ENCODE results near the gene GLCCI1.
"Not testable (repeated sequence)": the region's sequence is repeated elsewhere in the genome, so short reads cannot be mapped to it uniquely, and the experiment has no call there.

The GLCCI1 gene

DNA sequence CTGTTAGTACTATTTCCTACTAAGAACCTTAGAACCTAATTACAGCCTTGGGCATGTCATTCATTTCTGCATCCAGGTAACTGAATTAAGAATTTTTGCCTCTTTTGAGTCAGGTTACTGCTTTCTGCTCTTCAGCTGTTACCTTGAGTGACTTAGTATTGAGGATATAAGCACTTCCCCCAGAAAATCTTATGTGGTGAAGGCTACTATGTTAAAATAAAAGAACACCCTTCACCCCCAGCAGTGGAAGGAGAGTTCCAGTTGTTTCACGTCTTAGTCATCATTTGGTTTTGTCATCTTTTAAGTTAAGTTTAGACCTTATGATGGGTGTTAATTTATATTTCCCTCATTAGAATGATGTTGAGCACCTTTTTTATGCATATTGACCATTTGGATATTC is 82.8 kb downstream of the GLCCI1 start:
- no peak for DNase-seq
- Mint-ChIP-seq H3K36me3 (ENCODE audit: insufficient read depth) (peaks cover 14% of the 10 kb centered on the region), H3K4me3 (no peak overlapping the region), H3K4me1 (ENCODE audit: low read depth in 2 of 2) (peaks cover 11 to 38% of the 10 kb centered on the region in 2 donors), H3K9me3 (no peaks in the 10 kb centered on the region), H3K27me3 (no peaks in the 10 kb centered on the region), H3K27ac (peak overlapping the region in 1 of 2 donors; percentile 68)
- no peak for ATAC-seq (replicated peaks)

- DNase-seq (no peak), ATAC-seq (replicated peaks) (no peak)
- H3K27me3 Mint-ChIP-seq: no peaks in the 10 kb centered on the region
- peaks cover 19% of the 10 kb centered on the region for H3K36me3 Mint-ChIP-seq (ENCODE audit: insufficient read depth)
- H3K27ac Mint-ChIP-seq: peak overlapping the region in 1 of 2 donors; percentile 68
- H3K9me3 Mint-ChIP-seq: no peaks in the 10 kb centered on the region
- no peak overlapping the region for H3K4me3 Mint-ChIP-seq
- H3K4me1 Mint-ChIP-seq (ENCODE audit: low read depth in 2 of 2): peaks cover 11 to 34% of the 10 kb centered on the region in 2 donors
These were observed 83.4 kb downstream of the GLCCI1 start for GRCh38 chr7:8051998-8052397.

GRCh38 chr7:8052824-8053223 is 84.2 kb downstream of the GLCCI1 start:
- no peaks in the 10 kb centered on the region for H3K27me3 Mint-ChIP-seq
- no peaks in the 10 kb centered on the region for H3K9me3 Mint-ChIP-seq
- peaks cover 22% of the 10 kb centered on the region for H3K36me3 Mint-ChIP-seq (ENCODE audit: insufficient read depth)
- H3K27ac Mint-ChIP-seq: peak overlapping the region in 1 of 2 donors; percentile 68
- H3K4me3 Mint-ChIP-seq: no peak overlapping the region
- peaks cover 11 to 32% of the 10 kb centered on the region in 2 donors for H3K4me1 Mint-ChIP-seq (ENCODE audit: low read depth in 2 of 2)
- no peak for DNase-seq
- ATAC-seq (replicated peaks): no peak

DNA sequence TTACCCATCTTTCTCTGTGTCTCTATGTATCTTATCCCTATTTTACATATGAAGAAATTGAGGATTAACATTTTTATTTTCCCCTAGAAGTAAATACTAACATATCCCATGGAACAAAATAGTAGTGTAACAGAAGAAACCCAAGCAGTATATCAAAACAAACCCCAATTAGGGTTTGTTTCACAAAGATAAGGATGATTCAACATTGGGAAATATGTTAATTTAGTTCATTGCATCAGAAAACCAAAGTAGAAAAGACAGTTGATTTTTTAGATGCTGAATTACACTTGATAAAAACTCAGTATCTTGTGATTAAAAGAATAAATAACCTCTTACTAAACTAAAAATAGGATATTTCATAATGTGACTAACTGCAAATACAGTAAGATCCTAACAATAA is 87.8 kb downstream of the GLCCI1 start:
- ATAC-seq (replicated peaks) (no peak), DNase-seq (no peak)
- Mint-ChIP-seq H3K4me3 (no peak overlapping the region), H3K27ac (no peak overlapping the region), H3K9me3 (no peaks in the 10 kb centered on the region), H3K27me3 (no peaks in the 10 kb centered on the region), H3K4me1 (ENCODE audit: low read depth in 2 of 2) (peaks cover 4 to 14% of the 10 kb centered on the region in 2 donors), H3K36me3 (ENCODE audit: insufficient read depth) (peaks cover 36% of the 10 kb centered on the region)

GRCh38 chr7:8057566-8057965 is 89.0 kb downstream of the GLCCI1 start:
- DNase-seq (no peak), ATAC-seq (replicated peaks) (no peak)
- Mint-ChIP-seq H3K4me1 (ENCODE audit: low read depth in 2 of 2) (peaks cover 2 to 3% of the 10 kb centered on the region in 2 donors), H3K4me3 (no peak overlapping the region), H3K9me3 (no peaks in the 10 kb centered on the region), H3K27me3 (no peaks in the 10 kb centered on the region), H3K27ac (no peak overlapping the region), H3K36me3 (ENCODE audit: insufficient read depth) (peaks cover 41% of the 10 kb centered on the region)

DNA sequence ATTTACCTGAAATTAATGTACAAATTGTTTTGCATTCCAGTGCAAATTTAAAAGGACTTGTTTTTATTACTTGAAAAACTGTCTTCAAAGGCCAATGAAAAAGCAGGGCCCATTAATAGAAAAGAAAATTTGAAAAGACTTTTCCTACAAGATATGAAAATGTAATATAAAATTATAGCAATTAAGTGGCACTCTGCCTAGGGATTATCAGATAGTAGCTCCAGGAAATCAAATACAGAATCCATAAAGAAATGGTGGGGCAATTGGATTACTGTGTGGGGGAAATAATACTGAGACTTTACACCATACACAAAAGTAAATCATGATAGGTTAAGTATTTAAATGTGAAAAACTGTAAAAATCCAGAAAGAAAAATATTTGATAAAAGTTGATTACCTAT is 89.7 kb downstream of the GLCCI1 start:
- Mint-ChIP-seq H3K4me3 (no peak overlapping the region), H3K4me1 (ENCODE audit: low read depth in 2 of 2) (peaks cover under 1 to 1% of the 10 kb centered on the region in 2 donors), H3K27me3 (no peaks in the 10 kb centered on the region), H3K36me3 (ENCODE audit: insufficient read depth) (peaks cover 45% of the 10 kb centered on the region), H3K27ac (no peak overlapping the region), H3K9me3 (no peaks in the 10 kb centered on the region)
- no peak for DNase-seq
- no peak for ATAC-seq (replicated peaks)

DNA sequence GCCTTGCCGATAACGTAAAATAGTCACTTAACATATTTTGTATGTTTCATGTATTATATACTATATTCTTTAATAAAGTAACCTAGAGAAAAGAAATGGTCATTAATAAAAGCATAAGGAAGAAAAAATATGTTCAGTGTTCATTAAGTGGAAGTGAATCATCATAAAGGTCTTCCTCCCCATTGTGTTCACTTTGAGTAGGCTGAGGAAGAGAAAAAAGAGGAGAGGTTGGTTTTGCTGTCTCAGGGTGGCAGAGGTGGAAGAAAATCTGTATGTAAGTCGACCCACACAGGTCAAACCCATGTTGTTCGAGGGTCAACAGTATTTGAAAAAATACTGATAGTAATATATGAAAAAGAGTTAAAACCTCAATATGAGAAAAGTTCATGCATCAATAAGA is 90.3 kb downstream of the GLCCI1 start:
- Mint-ChIP-seq H3K4me3 (no peak overlapping the region), H3K36me3 (ENCODE audit: insufficient read depth) (peaks cover 49% of the 10 kb centered on the region), H3K27me3 (no peaks in the 10 kb centered on the region), H3K9me3 (no peaks in the 10 kb centered on the region), H3K4me1 (ENCODE audit: low read depth in 2 of 2) (peaks cover 6% of the 10 kb centered on the region in 2 donors), H3K27ac (peak overlapping the region in 1 of 2 donors; percentile 62)
- ATAC-seq (replicated peaks) (no peak), DNase-seq (no peak)

DNA sequence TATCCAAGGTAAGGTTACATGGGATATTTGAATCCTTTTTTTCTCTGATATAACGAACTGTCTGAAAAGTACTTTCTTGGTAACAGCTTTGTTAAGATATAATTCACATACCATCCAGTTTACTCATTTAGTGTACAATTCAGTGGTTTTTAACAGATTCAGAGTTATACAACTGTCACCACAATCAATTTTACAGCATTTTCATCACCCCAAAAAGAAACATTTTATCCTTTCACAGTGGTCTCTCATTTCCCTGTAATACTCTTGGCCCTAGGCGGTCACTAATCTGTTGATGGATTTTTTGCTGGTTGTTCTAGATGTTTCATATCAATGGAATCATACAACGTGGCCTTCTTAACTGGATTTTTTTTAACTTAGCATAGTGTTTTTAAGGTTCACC is 91.6 kb downstream of the GLCCI1 start:
- peaks cover 48% of the 10 kb centered on the region for H3K36me3 Mint-ChIP-seq (ENCODE audit: insufficient read depth)
- no peak for DNase-seq
- H3K4me1 Mint-ChIP-seq (ENCODE audit: low read depth in 2 of 2): peaks cover 13 to 17% of the 10 kb centered on the region in 2 donors

DNA sequence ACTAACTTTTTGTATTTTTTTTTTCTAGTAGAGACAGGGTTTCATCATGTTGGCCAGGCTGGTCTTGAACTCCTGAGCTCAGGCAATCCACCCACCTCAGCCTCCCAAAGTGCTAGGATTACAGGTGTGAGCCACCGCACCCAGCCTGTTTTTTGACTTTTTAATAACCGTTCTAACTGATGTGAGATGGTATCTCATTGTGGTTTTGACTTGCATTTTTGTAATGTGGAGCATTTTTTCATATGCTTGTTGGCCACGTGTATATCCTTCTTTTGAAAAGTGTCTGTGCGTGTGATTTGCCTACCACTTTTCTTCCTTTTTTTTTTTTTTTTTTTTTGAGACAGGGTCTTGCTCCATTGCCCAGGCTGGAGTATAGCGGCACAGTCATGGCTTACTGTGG is 94.7 kb downstream of the GLCCI1 start:
- not testable (repeated sequence) for H3K9me3 Mint-ChIP-seq; H3K27me3 Mint-ChIP-seq; ATAC-seq (replicated peaks); DNase-seq
- H3K4me3 Mint-ChIP-seq: peak overlapping the region in 1 of 2 donors; percentile 29
- peaks cover 32 to 43% of the 10 kb centered on the region in 2 donors for H3K4me1 Mint-ChIP-seq (ENCODE audit: low read depth in 2 of 2)
- peaks cover 28% of the 10 kb centered on the region for H3K36me3 Mint-ChIP-seq (ENCODE audit: insufficient read depth)
- peak overlapping the region in 1 of 2 donors; percentile 79 for H3K27ac Mint-ChIP-seq

More for the DNA sequence above, 91.6 kb downstream of the GLCCI1 start:
- Mint-ChIP-seq H3K27ac (no peak overlapping the region), H3K4me3 (no peak overlapping the region), H3K27me3 (no peaks in the 10 kb centered on the region), H3K9me3 (no peaks in the 10 kb centered on the region)
- no peak for ATAC-seq (replicated peaks)

DNA sequence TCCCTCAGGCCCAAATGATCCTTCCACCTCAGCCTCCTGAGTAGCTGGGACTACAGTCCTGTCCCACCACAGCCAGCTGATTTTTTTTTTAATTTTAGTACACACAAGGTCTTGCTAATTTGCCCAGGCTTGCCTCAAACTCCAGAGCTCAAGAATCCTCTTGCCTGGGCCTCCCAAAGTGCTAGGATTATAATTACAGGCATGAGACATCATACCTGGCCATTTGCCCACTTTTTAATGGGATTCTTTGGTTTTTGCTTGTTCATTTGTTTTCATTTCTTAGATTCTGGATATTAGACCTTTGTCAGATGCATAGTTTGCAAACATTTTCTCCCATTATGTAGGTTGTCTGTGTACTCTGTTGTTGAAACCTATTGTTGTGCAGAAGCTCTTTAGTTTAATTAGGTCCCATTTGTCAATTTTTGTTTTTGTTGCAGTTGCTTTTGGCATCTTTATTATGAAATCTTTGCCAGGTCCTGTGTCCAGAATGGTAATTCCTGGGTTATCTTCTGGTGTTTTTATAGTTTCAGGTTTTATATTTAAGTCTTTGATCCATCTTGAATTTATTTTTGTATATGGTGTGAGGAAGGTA is 95.2 kb downstream of the GLCCI1 start:
- DNase-seq: no peak
- peaks cover 37 to 48% of the 10 kb centered on the region in 2 donors for H3K4me1 Mint-ChIP-seq (ENCODE audit: low read depth in 2 of 2)
- peak overlapping the region; percentile 18 to 29 for H3K4me3 Mint-ChIP-seq
- no peak for ATAC-seq (replicated peaks)
- peak overlapping the region in 1 of 2 donors; percentile 79 for H3K27ac Mint-ChIP-seq
- H3K9me3 Mint-ChIP-seq: no peaks in the 10 kb centered on the region
- H3K36me3 Mint-ChIP-seq (ENCODE audit: insufficient read depth): peaks cover 28% of the 10 kb centered on the region
- no peaks in the 10 kb centered on the region for H3K27me3 Mint-ChIP-seq

GRCh38 chr7:8064828-8065227 is 96.2 kb downstream of the GLCCI1 start:
- no peak for ATAC-seq (replicated peaks)
- Mint-ChIP-seq H3K27ac (no peak overlapping the region), H3K36me3 (ENCODE audit: insufficient read depth) (peaks cover 34% of the 10 kb centered on the region), H3K4me3 (no peak overlapping the region), H3K9me3 (no peaks in the 10 kb centered on the region), H3K27me3 (no peaks in the 10 kb centered on the region), H3K4me1 (ENCODE audit: low read depth in 2 of 2) (peaks cover 42 to 57% of the 10 kb centered on the region in 2 donors)
- DNase-seq: no peak

- H3K27me3 Mint-ChIP-seq: no peaks in the 10 kb centered on the region
- no peak for ATAC-seq (replicated peaks)
- H3K9me3 Mint-ChIP-seq: no peaks in the 10 kb centered on the region
- H3K4me1 Mint-ChIP-seq (ENCODE audit: low read depth in 2 of 2): peaks cover 42 to 57% of the 10 kb centered on the region in 2 donors
- H3K27ac Mint-ChIP-seq: peak overlapping the region in 1 of 2 donors; percentile 4
- H3K4me3 Mint-ChIP-seq: no peak overlapping the region
- DNase-seq: no peak
- H3K36me3 Mint-ChIP-seq (ENCODE audit: insufficient read depth): peaks cover 33% of the 10 kb centered on the region
These were observed 96.8 kb downstream of the GLCCI1 start for GRCh38 chr7:8065356-8065813.

DNA sequence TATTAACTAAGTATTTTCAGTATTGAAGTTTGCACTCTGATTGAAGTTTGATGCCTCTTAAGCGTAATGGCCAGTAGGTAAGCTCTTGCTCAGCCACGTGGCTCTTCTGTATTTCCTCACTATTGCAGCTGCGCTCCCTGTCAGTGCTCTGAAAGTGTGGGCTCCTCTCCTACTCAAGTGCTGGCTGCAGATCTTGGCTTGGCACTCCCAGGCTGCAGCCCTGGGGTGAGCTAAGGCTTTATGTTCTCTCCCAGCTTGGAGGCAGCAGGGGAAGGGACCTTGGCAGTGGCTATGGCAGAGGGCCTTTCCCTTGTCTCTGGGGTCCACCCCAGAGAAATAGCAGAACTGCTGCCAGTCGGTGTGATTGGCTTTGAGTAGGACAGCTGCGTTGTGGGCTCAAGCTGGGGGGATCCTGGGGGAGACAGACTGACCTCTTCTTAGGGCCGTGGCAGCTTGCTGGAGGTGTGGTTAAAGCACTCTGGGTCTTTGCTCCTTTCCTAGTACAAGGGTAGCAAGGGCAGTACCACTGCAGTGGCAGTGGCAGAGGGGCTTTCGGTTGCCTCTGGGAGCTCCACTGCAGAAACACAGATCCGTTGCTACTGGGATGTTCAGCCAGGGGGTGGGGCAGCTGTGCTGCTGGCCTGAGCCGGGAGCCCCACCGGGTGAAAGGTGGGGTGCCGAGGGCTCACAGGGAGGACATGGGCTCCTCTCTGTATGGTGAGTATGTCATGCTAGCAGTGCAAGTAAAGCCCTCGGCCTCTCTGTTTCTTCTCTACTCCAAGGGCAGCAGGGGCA is 100.5 kb downstream of the GLCCI1 start:
- Mint-ChIP-seq H3K27ac (peak overlapping the region; percentile 15 to 55), H3K4me1 (ENCODE audit: low read depth in 2 of 2) (peaks cover 40 to 76% of the 10 kb centered on the region in 2 donors)

More for the DNA sequence above, 100.5 kb downstream of the GLCCI1 start:
- no peaks in the 10 kb centered on the region for H3K9me3 Mint-ChIP-seq
- peaks cover 14% of the 10 kb centered on the region for H3K36me3 Mint-ChIP-seq (ENCODE audit: insufficient read depth)
- H3K4me3 Mint-ChIP-seq: no peak overlapping the region
- H3K27me3 Mint-ChIP-seq: no peaks in the 10 kb centered on the region
- ATAC-seq (replicated peaks) (no peak), DNase-seq (no peak)
